GM21515 (cell line): ENCODE results near the gene SLC5A6.
A peak's percentile ranks its signal among the peaks of the same experiment; 100 is the strongest.

Experiments used
- ATAC-seq: cut with Tn5 transposase; IDR thresholded peaks from one replicate; pipeline ENCODE4 v1.9.1; 2021; ENCODE audit not compliant: unreplicated experiment

The SLC5A6 gene

GRCh38 chr2:27211943-27212625 is at the start of gene SLC5A6, which contains the start of gene ATRAID:
SLC5A6 (minus strand) TSS chr2:27212268; CDS start chr2:27207650, 4,618 bp downstream.
ATRAID (plus strand) TSS chr2:27212041; CDS start chr2:27212369, 328 bp downstream.
- ATAC-seq = peak; percentile 75

- no peak for ATAC-seq
Observed at GRCh38 chr2:27261241-27261925, 49.3 kb upstream of the SLC5A6 start.

GRCh38 chr2:27258051-27258450 is 46.0 kb upstream of the SLC5A6 start:
- ATAC-seq = no peak

- no peak for ATAC-seq
Observed at GRCh38 chr2:27256855-27257454, 44.9 kb upstream of the SLC5A6 start.

GRCh38 chr2:27255660-27256059 is 43.6 kb upstream of the SLC5A6 start:
- no peak for ATAC-seq

- ATAC-seq = no peak
Observed at GRCh38 chr2:27255187-27255586, 43.1 kb upstream of the SLC5A6 start.

- no peak for ATAC-seq
Observed at GRCh38 chr2:27251766-27252165, 39.7 kb upstream of the SLC5A6 start.

- ATAC-seq = no peak
Observed at GRCh38 chr2:27250652-27251379, 38.7 kb upstream of the SLC5A6 start.

- no peak for ATAC-seq
Observed at GRCh38 chr2:27249891-27250651, 38.0 kb upstream of the SLC5A6 start.

GRCh38 chr2:27249159-27249890 is 37.3 kb upstream of the SLC5A6 start:
- no peak for ATAC-seq

- ATAC-seq = no peak
Observed at GRCh38 chr2:27247893-27248292, 35.8 kb upstream of the SLC5A6 start.

- ATAC-seq = no peak
Observed at GRCh38 chr2:27245626-27246025, 33.6 kb upstream of the SLC5A6 start.

GRCh38 chr2:27245116-27245515 is 33.0 kb upstream of the SLC5A6 start:
- ATAC-seq = no peak

GRCh38 chr2:27243391-27244130 is 31.5 kb upstream of the SLC5A6 start:
- ATAC-seq = no peak

GRCh38 chr2:27242614-27242951 is 30.5 kb upstream of the SLC5A6 start:
- ATAC-seq = no peak

- no peak for ATAC-seq
Observed at GRCh38 chr2:27241761-27242613, 29.9 kb upstream of the SLC5A6 start.

- ATAC-seq = no peak
Observed at GRCh38 chr2:27240406-27240805, 28.3 kb upstream of the SLC5A6 start.

- no peak for ATAC-seq
Observed at GRCh38 chr2:27238976-27239375, 26.9 kb upstream of the SLC5A6 start.
